BE2C (cell line): ENCODE data around the gene PAX5.

Experiments
- DNase-seq: peaks from one replicate; pipeline ENCODE4 v3.0.0-alpha.2; 2020
- H3K27me3 ChIP-seq: fragments of 250-450 bp; sonication (Bioruptor Pico); 2 replicates; pipeline ENCODE4 v1.5.1; 2020; ENCODE audit warnings: mild to moderate bottlenecking
- H3K36me3 ChIP-seq: fragments of 250-450 bp; sonication (Bioruptor Pico); 2 replicates; pipeline ENCODE4 v1.5.1; 2020; ENCODE audit warnings: mild to moderate bottlenecking
- H3K4me1 ChIP-seq: fragments of 250-450 bp; sonication (Bioruptor Pico); 2 replicates; pipeline ENCODE4 v1.5.1; 2020
- H3K4me3 ChIP-seq: 2 replicates; pipeline ENCODE4 v1.5.1; 2011; ENCODE audit warnings: low read depth, low read length
- H3K9me3 ChIP-seq: fragments of 250-450 bp; sonication (Bioruptor Pico); 2 replicates; pipeline ENCODE4 v1.5.1; 2020
- TF ChIP-seq, protein P1 (sequence below): IDR thresholded peaks from 2 replicates; pipeline ENCODE4 v1.5.1; 2012; ENCODE audit warnings: mild to moderate bottlenecking, low read depth, low read length

PAX5 gene

DNA sequence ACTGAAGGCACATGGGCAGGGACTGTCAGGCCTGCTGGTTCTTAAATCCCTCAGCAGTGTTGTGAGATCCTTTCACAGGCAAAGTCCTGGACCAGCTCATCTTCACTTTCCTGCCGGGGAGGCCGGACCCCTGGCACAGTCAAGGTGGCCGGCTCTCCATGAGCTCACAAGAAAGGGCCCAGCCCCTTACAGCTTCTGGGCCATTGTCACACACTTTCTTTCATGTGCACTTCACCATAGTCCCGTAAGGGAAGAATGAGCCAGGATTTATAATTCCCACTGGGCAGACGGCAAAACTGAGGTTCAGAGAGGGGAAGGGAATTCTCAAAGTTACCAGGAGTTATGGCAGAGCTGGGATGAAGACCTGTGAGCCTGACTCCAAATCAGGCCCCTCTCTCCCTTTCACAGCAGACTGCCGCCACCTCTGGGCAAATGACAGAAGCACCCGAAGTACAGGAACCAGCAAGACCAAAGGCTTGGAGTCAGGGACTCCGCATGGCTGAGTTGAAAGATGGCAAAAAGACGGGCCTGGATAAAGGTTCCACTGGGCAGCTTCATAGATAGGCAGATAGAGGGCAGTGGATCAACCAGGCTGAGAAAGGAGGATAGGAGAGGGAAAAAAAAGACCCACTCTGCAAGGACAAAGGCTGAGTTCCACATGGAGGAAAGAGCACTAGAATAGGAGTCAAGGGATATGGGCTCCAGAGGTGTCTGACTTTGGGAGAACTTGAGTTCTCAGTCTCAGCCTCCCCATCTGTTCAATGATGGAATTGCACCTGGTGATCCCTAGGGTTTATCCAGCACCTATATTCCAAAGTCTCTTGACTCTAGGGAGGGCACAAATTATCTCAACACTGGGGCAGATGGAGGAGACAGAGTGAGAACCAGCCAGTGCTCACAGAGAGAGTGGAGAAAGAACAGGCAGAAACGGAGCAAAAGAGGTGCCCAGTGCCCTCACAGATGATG lies 128.7 kb downstream of the PAX5 start:
- DNase-seq, result no peak
- H3K36me3 ChIP-seq, result peaks cover 5% of the 10 kb centered on the region; the same call in 1 of the 2 replicates

GRCh38 chr9:36903541-36904435 lies 130.3 kb downstream of the PAX5 start:
- Histone ChIP-seq H3K4me1 (peaks cover 11% of the 10 kb centered on the region), H3K36me3 (peaks cover 11% of the 10 kb centered on the region; the same call in 1 of the 2 replicates), H3K4me3 (no peak overlapping the region), H3K9me3 (no peaks in the 10 kb centered on the region), H3K27me3 (no peaks in the 10 kb centered on the region)
- peak; percentile 92 for DNase-seq
- TF ChIP-seq, protein P1, sequence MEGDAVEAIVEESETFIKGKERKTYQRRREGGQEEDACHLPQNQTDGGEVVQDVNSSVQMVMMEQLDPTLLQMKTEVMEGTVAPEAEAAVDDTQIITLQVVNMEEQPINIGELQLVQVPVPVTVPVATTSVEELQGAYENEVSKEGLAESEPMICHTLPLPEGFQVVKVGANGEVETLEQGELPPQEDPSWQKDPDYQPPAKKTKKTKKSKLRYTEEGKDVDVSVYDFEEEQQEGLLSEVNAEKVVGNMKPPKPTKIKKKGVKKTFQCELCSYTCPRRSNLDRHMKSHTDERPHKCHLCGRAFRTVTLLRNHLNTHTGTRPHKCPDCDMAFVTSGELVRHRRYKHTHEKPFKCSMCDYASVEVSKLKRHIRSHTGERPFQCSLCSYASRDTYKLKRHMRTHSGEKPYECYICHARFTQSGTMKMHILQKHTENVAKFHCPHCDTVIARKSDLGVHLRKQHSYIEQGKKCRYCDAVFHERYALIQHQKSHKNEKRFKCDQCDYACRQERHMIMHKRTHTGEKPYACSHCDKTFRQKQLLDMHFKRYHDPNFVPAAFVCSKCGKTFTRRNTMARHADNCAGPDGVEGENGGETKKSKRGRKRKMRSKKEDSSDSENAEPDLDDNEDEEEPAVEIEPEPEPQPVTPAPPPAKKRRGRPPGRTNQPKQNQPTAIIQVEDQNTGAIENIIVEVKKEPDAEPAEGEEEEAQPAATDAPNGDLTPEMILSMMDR, result no peak

More for the DNA sequence above, 128.7 kb downstream of the PAX5 start:
- TF ChIP-seq, protein P1, result peak; percentile 28; the same call in 1 of the 2 replicates
- H3K27me3 ChIP-seq, result no peaks in the 10 kb centered on the region
- H3K9me3 ChIP-seq, result no peaks in the 10 kb centered on the region
- H3K4me1 ChIP-seq, result peaks cover 11% of the 10 kb centered on the region
- no peak overlapping the region for H3K4me3 ChIP-seq

DNA sequence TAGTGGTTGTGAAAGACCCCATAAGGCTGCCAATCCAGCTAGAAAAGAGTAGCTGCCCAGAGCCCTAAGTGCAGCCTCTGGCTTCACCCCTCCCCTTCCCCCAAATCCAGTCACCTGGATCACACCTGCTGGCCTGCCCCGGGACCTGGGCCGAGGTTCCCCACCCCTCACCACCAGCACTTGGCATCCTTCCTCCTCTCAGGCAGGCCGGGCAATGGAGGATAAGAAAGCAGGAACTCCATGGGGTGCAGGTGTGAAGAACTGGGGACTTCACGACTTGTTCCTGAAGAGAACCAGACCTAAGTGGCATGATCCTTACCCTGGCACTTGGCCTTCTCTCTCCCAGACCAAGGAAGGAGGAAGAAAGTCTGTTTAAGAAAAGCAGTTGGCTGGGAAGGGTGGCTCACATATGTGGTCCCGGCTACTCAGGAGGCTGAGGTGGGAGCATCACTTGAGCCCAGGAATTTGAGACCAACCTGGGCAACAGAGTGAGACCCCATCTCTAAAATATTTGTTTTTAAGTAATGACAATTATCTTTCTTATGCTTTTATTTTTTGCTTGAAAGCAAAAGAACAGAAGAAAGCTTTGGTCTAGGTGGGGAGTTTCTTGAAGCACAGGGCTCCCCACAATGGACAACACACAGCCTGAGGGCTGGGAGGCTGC lies 131.1 kb downstream of the PAX5 start:
- Histone ChIP-seq H3K9me3 (no peaks in the 10 kb centered on the region), H3K4me1 (peaks cover 11% of the 10 kb centered on the region), H3K36me3 (peaks cover 11% of the 10 kb centered on the region; the same call in 1 of the 2 replicates), H3K27me3 (no peaks in the 10 kb centered on the region), H3K4me3 (no peak overlapping the region)
- DNase-seq, result no peak
- TF ChIP-seq, protein P1, result no peak

DNA sequence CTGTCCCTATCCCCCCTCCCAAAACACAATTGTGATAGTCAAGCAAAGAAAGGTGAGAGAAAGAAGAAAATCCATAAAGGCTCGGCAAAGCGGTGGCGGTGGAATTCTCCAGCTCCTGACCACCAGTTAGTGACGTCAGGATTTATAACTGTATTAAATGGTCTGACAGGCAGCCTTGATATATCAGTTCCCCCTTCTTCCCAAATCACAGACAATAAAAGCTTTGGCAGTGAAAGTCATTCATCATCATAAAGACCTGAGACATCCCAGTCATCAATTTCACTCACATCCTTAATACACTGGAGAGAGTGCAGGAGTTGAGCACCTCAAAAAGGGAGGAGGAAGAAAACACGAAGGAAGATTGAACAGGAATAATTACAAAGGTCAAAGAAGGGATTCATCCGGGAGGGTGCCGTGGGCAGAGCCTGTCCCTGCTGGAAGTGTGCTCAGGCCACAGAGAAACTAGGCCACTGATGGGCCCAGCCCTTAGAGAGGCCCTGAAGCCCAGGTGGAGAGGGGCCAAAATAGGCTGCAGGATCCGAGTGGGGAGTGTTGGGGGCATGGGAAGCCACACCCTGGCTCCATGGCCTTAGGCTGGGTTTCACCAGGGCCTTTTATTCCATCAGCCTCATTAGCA lies 131.9 kb downstream of the PAX5 start:
- no peak overlapping the region for H3K4me3 ChIP-seq
- H3K9me3 ChIP-seq, result no peaks in the 10 kb centered on the region
- TF ChIP-seq, protein P1, result no peak
- DNase-seq, result no peak
- H3K27me3 ChIP-seq, result no peaks in the 10 kb centered on the region
- H3K4me1 ChIP-seq, result peaks cover 11% of the 10 kb centered on the region
- H3K36me3 ChIP-seq, result peaks cover 11% of the 10 kb centered on the region; the same call in 1 of the 2 replicates

DNA sequence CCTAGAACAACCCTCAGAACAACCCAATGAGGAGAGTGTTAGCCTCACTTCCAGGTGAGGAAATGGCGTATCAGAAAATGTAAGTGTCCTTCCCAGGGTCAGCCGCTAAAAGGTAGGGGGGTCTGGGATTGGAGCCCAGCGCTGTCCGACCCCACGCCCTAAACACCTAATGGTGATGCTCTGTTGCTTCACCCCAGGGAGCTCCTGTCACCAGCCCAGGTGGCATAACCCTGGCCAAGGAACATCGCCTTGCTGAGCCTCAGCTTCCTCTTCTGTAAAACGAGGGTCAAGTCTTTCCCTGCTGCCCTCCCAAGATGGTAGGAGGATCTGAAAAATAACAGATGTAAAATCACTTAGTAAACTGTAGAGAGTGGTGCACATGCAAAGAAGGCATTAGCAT lies 132.5 kb downstream of the PAX5 start:
- Histone ChIP-seq H3K27me3 (no peaks in the 10 kb centered on the region), H3K9me3 (no peaks in the 10 kb centered on the region), H3K4me3 (no peak overlapping the region), H3K4me1 (peaks cover 11% of the 10 kb centered on the region), H3K36me3 (peaks cover 11% of the 10 kb centered on the region; the same call in 1 of the 2 replicates)
- no peak for DNase-seq
- TF ChIP-seq, protein P1, result no peak
